Esophagus squamous epithelium (tissue), 5 donors: Measurements from ENCODE around the gene ZNF491. TPM values are rescaled to one million over a fixed set of nuclear protein-coding genes. Genes with fewer than 3 reads are reported as not detected.

Experiments
- DNase-seq: peaks from one replicate; lab custom pipeline; 2025; lab: John Stamatoyannopoulos, UW
- H3K27ac ChIP-seq, 4 donors: fragments of 200-600 bp; sonication (generic); one replicate each; pipeline ENCODE4 v1.5.1; 2016 to 2019; ENCODE audit warnings: mild to moderate bottlenecking in 1 of 4
- H3K27me3 ChIP-seq, 4 donors: fragments of 200-600 bp; sonication (generic); 1 replicate in 3 of 4; 2 replicates in 1 of 4; pipeline versions ENCODE4 v1.5.1 to v1.6.0; 2017 to 2021; ENCODE audit warnings: antibody characterized with exemption in 1 of 4
- H3K36me3 ChIP-seq, 3 donors: fragments of 200-600 bp; sonication (generic); one replicate each; pipeline ENCODE4 v1.5.1; 2016 to 2019
- H3K4me1 ChIP-seq, 3 donors: fragments of 200-600 bp; sonication (generic); one replicate each; pipeline ENCODE4 v1.5.1; 2017 to 2019
- H3K4me3 ChIP-seq, 4 donors: fragments of 200-600 bp; sonication (generic); 1 replicate in 3 of 4; 2 replicates in 1 of 4; pipeline ENCODE4 v1.5.1; 2016 to 2019; ENCODE audit warnings: mild to moderate bottlenecking in 2 of 4, moderate library complexity in 1 of 4
- H3K9me3 ChIP-seq, 3 donors: fragments of 200-600 bp; sonication (generic); one replicate each; pipeline ENCODE4 v1.5.1; 2016 to 2019
- POLR2A ChIP-seq, 4 donors: fragments of 450-650 bp; IDR thresholded peaks; one replicate each; pipeline ENCODE4 v1.6.1; 2017; ENCODE audit warnings: antibody characterized with exemption in 4 of 4, mild to moderate bottlenecking in 4 of 4, moderate library complexity in 3 of 4
- WGBS, 2 donors: methylation state at CpG; one replicate each; pipeline ENCODE4 v1.1.5; 2018; 5-methylcytosine and 5-hydroxymethylcytosine counted together
- intact Hi-C: fragments of 100-400 bp; cut with DNase I; formaldehyde crosslinking; loops from one replicate; pipeline ENCODE4 v1.15.0; 2022
- total RNA-seq, 4 donors: library from RNA; depleted of rRNA; stranded (reverse); fragments of >200 nt; gene quantifications; one replicate each; pipeline ENCODE4 v1.1.0, GENCODE V29; 2016
- TF ChIP-seq, protein P1 (sequence below), 6 experiments: fragments of 450-650 bp in 4 of 6; fragments of 200-600 bp in 2 of 6; sonication (generic) in 2 of 6; IDR thresholded peaks; one replicate each; pipeline ENCODE4 v1.5.1; 2016 to 2019; ENCODE audit warnings: antibody characterized with exemption in 6 of 6, mild to moderate bottlenecking in 4 of 6, moderate library complexity in 4 of 6
- donor health status: DM: yes; HTN: yes; CAD: no.

The ZNF491 gene
- total RNA-seq, 4 donors from 2014 or later: 0.13 to 2.3 (median 0.82) TPM

DNA sequence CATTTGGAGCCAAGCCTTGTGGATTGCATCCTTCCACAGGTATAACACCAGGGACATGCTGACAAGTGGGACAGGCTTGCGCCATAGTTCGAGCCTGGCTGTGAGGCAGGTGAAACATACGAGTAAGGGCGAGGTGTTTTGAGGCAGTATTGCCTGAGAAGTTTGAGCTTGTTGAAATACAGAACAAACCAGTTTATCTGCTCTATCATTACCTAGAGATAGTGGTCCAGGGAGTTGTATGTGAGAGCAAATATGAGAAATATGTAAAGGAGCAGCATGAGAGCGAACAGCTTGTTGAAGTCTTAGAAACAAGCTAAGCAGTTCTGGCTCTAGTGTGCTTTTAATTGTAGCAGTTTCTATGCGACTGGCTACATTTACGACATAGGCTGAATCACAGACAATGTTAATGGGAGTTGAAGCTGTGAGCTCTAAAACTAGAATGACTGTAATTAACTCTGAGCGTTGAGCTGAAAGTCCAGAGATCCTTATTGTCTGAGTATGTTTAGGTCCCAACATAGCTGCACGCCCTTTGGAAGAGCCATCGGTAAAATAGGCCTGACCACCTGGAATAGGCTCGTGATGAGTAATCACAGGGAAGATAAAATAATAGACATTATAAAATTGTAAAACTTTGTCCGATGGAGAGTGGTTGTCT is 58.4 kb downstream of the ZNF491 start:
- Histone ChIP-seq H3K27ac (no peak overlapping the region), H3K27me3 (no peaks in the 10 kb centered on the region), H3K9me3 (peaks cover 0 to 40% (median 11%) of the 10 kb centered on the region in 3 donors), H3K4me3 (no peak overlapping the region), H3K4me1 (peaks cover 0 to 7% (median 0%) of the 10 kb centered on the region in 3 donors), H3K36me3 (no peaks in the 10 kb centered on the region)
- 84 to 87% methylated on average over 12 of the region's 12 CpGs for WGBS, 2 donors
- intact Hi-C loops: no loop called here
- DNase-seq: no peak
- TF ChIP-seq, protein P1, sequence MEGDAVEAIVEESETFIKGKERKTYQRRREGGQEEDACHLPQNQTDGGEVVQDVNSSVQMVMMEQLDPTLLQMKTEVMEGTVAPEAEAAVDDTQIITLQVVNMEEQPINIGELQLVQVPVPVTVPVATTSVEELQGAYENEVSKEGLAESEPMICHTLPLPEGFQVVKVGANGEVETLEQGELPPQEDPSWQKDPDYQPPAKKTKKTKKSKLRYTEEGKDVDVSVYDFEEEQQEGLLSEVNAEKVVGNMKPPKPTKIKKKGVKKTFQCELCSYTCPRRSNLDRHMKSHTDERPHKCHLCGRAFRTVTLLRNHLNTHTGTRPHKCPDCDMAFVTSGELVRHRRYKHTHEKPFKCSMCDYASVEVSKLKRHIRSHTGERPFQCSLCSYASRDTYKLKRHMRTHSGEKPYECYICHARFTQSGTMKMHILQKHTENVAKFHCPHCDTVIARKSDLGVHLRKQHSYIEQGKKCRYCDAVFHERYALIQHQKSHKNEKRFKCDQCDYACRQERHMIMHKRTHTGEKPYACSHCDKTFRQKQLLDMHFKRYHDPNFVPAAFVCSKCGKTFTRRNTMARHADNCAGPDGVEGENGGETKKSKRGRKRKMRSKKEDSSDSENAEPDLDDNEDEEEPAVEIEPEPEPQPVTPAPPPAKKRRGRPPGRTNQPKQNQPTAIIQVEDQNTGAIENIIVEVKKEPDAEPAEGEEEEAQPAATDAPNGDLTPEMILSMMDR (IDR thresholded peaks at IDR 0.05): no peak
- TF ChIP-seq POLR2A (IDR thresholded peaks at IDR 0.05): no peak

Other genes starting within 250 kb of the ZNF491 start
- gene ELOF1, start 239.3 kb upstream of the ZNF491 start, total RNA-seq: 10 to 100 TPM; 21.7 to 31.6 (median 28.6) TPM
- gene ACP5, start 220.9 kb upstream of the ZNF491 start, total RNA-seq: 10 to 100 TPM; 12.2 to 61.9 (median 33.0) TPM
- gene ZNF627, start 201.0 kb upstream of the ZNF491 start, total RNA-seq: 1 to 10 TPM; 3.5 to 9.2 (median 6.5) TPM
- gene ZNF823, start 59.6 kb upstream of the ZNF491 start, total RNA-seq: 10 to 100 TPM in 3 of 4 donors, 1 to 10 TPM in 1; 8.5 to 22.3 (median 11.8) TPM
- gene ZNF441, start 31.5 kb upstream of the ZNF491 start, total RNA-seq: 1 to 10 TPM; 1.0 to 5.7 (median 2.4) TPM
- 10 to 100 TPM; 16.1 to 22.2 (median 19.2) TPM for gene ZNF440, start 15.8 kb downstream of the ZNF491 start, total RNA-seq
- gene ZNF439, start 50.2 kb downstream of the ZNF491 start, total RNA-seq: 1 to 10 TPM; 1.6 to 5.0 (median 2.0) TPM
- 1 to 10 TPM in 3 of 4 donors, under 1 TPM in 1; 0.18 to 4.4 (median 1.2) TPM for gene ZNF69, start 89.3 kb downstream of the ZNF491 start, total RNA-seq
- gene ZNF700, start 126.6 kb downstream of the ZNF491 start, total RNA-seq: 10 to 100 TPM in 2 of 4 donors, 1 to 10 TPM in 2; 6.4 to 13.9 (median 9.9) TPM
- 1 to 10 TPM; 1.2 to 2.6 (median 2.1) TPM for gene ZNF763, start 166.5 kb downstream of the ZNF491 start, total RNA-seq
- gene ZNF433, start 237.2 kb downstream of the ZNF491 start, total RNA-seq: 10 to 100 TPM in 1 of 4 donors, 1 to 10 TPM in 3; 4.5 to 21.0 (median 5.6) TPM